CD4-positive, alpha-beta T cell treated with Interleukin-6 for 4 hours (primary cell): ENCODE data around the gene DRD4.

ENCODE experiments used
- DNase-seq: peaks from one replicate; pipeline ENCODE4 v3.0.0-alpha.2; 2020; ENCODE audit warnings: mixed read lengths

DRD4 gene

GRCh38 chr11:636511-637332 lies at the start of gene DRD4:
TSS of gene DRD4 (plus strand) at chr11:637269. CDS start at chr11:637305, 36 bp downstream.
- no peak for DNase-seq

- no peak for DNase-seq
These were observed 49.5 kb upstream of the DRD4 start for GRCh38 chr11:587546-587945.

GRCh38 chr11:587978-588380 lies 49.1 kb upstream of the DRD4 start:
- DNase-seq: peak; percentile 78

- DNase-seq: no peak
These were observed 47.3 kb upstream of the DRD4 start for GRCh38 chr11:589798-590197.

GRCh38 chr11:590997-591396 lies 46.1 kb upstream of the DRD4 start:
- DNase-seq: no peak

GRCh38 chr11:592501-592900 lies 44.6 kb upstream of the DRD4 start:
- DNase-seq: no peak

- DNase-seq: no peak
These were observed 44.2 kb upstream of the DRD4 start for GRCh38 chr11:592918-593317.

- DNase-seq: no peak
These were observed 43.7 kb upstream of the DRD4 start for GRCh38 chr11:593347-593746.

- DNase-seq: no peak
These were observed 41.7 kb upstream of the DRD4 start for GRCh38 chr11:595400-595799.

GRCh38 chr11:596374-596773 lies 40.7 kb upstream of the DRD4 start:
- no peak for DNase-seq

GRCh38 chr11:597166-597725 lies 39.8 kb upstream of the DRD4 start:
- no peak for DNase-seq

GRCh38 chr11:598005-598680 lies 38.9 kb upstream of the DRD4 start:
- no peak for DNase-seq

- DNase-seq: no peak
These were observed 35.4 kb upstream of the DRD4 start for GRCh38 chr11:601573-602245.

- no peak for DNase-seq
These were observed 33.9 kb upstream of the DRD4 start for GRCh38 chr11:603154-603553.

GRCh38 chr11:605286-606129 lies 31.6 kb upstream of the DRD4 start:
- no peak for DNase-seq

- DNase-seq: no peak
These were observed 30.8 kb upstream of the DRD4 start for GRCh38 chr11:606245-606644.

GRCh38 chr11:607020-607780 lies 29.9 kb upstream of the DRD4 start:
- no peak for DNase-seq

- DNase-seq: no peak
These were observed 29.0 kb upstream of the DRD4 start for GRCh38 chr11:607971-608659.

- no peak for DNase-seq
These were observed 28.2 kb upstream of the DRD4 start for GRCh38 chr11:608791-609251.

GRCh38 chr11:609341-609811 lies 27.7 kb upstream of the DRD4 start:
- no peak for DNase-seq
